Astrocyte (in vitro differentiated cells and primary cell): ENCODE data around the gene MUC21. TPM values are rescaled to one million over a fixed set of nuclear protein-coding genes. Genes with fewer than 3 reads are reported as not detected.
"Not testable (repeated sequence)": the region's sequence is repeated elsewhere in the genome, so short reads cannot be mapped to it uniquely, and the experiment has no call there.

Experiments
- DNase-seq: peaks from one replicate; pipeline ENCODE4 v3.0.0-alpha.2; 2010; ENCODE audit warnings: low read depth
- FAIRE-seq: peaks from 2 replicates; lab custom pipeline; 2011; peaks lifted over from hg19 to GRCh38; lab: Jason Lieb, UNC
- H2AFZ ChIP-seq: 2 replicates; pipeline ENCODE4 v1.6.0; 2012; ENCODE audit warnings: low read depth, low read length, inconsistent platforms
- H3K27ac ChIP-seq: 2 replicates; pipeline ENCODE4 v1.5.1; 2011; ENCODE audit warnings: low read depth, low read length, inconsistent platforms
- H3K27me3 ChIP-seq: 2 replicates; pipeline ENCODE4 v1.6.0; 2011; ENCODE audit warnings: low read length, inconsistent platforms; ENCODE audit not compliant: insufficient read depth
- H3K36me3 ChIP-seq: 2 replicates; pipeline ENCODE4 v1.5.1; 2011; ENCODE audit warnings: low read length, inconsistent platforms; ENCODE audit not compliant: insufficient read depth
- H3K4me1 ChIP-seq: 2 replicates; pipeline ENCODE4 v1.5.1; 2011; ENCODE audit warnings: low read length, inconsistent platforms; ENCODE audit not compliant: insufficient read depth
- H3K4me2 ChIP-seq: 2 replicates; pipeline ENCODE4 v1.6.0; 2012; ENCODE audit warnings: low read length, inconsistent platforms
- H3K4me3 ChIP-seq: 2 replicates; pipeline ENCODE4 v1.5.1; 2011; ENCODE audit warnings: low read depth, mild to moderate bottlenecking, low read length, inconsistent platforms; ENCODE audit not compliant: insufficient read depth
- H3K79me2 ChIP-seq: 2 replicates; pipeline ENCODE4 v1.6.0; 2012; ENCODE audit warnings: mild to moderate bottlenecking, low read length, inconsistent platforms; ENCODE audit not compliant: insufficient read depth
- H3K9ac ChIP-seq: 2 replicates; pipeline ENCODE4 v1.6.0; 2012; ENCODE audit warnings: mild to moderate bottlenecking, low read length, inconsistent platforms
- H3K9me3 ChIP-seq: 2 replicates; pipeline ENCODE4 v1.5.1; 2012; ENCODE audit warnings: low read depth, mild to moderate bottlenecking, low read length, inconsistent platforms; ENCODE audit not compliant: insufficient read depth
- H4K20me1 ChIP-seq: 2 replicates; pipeline ENCODE4 v1.6.0; 2012; ENCODE audit warnings: low read length, inconsistent platforms; ENCODE audit not compliant: insufficient read depth
- H3K27ac Mint-ChIP-seq: one replicate; pipeline ENCODE4 v1.8.0; 2021; ENCODE audit warnings: mild to moderate bottlenecking, mixed read lengths; ENCODE audit not compliant: unreplicated experiment
- H3K27me3 Mint-ChIP-seq: one replicate; pipeline ENCODE4 v1.8.0; 2021; ENCODE audit warnings: low read depth, mixed read lengths; ENCODE audit not compliant: unreplicated experiment
- H3K36me3 Mint-ChIP-seq: one replicate; pipeline ENCODE4 v1.8.0; 2021; ENCODE audit warnings: low read depth, mixed read lengths; ENCODE audit not compliant: unreplicated experiment
- H3K4me1 Mint-ChIP-seq: one replicate; pipeline ENCODE4 v1.8.0; 2021; ENCODE audit warnings: low read depth, mixed read lengths; ENCODE audit not compliant: unreplicated experiment
- H3K4me3 Mint-ChIP-seq: one replicate; pipeline ENCODE4 v1.8.0; 2021; ENCODE audit warnings: mild to moderate bottlenecking, moderate library complexity, mixed read lengths; ENCODE audit not compliant: unreplicated experiment
- H3K9me3 Mint-ChIP-seq: one replicate; pipeline ENCODE4 v1.8.0; 2021; ENCODE audit warnings: mild to moderate bottlenecking, mixed read lengths; ENCODE audit not compliant: unreplicated experiment
- CTCF ChIP-seq: IDR thresholded peaks from 2 replicates; pipeline ENCODE4 v1.5.1; 2011; ENCODE audit warnings: low read depth, mild to moderate bottlenecking, inconsistent platforms, low read length, moderate library complexity; ENCODE audit not compliant: insufficient read depth
- EZH2 ChIP-seq: IDR thresholded peaks from 2 replicates; pipeline ENCODE4 v1.6.1; 2012; ENCODE audit warnings: mild to moderate bottlenecking, low read length, inconsistent platforms; ENCODE audit not compliant: insufficient read depth
- total RNA-seq: library from RNA; stranded (reverse); gene quantifications from 2 replicates; pipeline ENCODE4 v1.2.1, GENCODE V29; 2021

MUC21 gene
- total RNA-seq, 1 donor from 2014 or later, result not detected

DNA sequence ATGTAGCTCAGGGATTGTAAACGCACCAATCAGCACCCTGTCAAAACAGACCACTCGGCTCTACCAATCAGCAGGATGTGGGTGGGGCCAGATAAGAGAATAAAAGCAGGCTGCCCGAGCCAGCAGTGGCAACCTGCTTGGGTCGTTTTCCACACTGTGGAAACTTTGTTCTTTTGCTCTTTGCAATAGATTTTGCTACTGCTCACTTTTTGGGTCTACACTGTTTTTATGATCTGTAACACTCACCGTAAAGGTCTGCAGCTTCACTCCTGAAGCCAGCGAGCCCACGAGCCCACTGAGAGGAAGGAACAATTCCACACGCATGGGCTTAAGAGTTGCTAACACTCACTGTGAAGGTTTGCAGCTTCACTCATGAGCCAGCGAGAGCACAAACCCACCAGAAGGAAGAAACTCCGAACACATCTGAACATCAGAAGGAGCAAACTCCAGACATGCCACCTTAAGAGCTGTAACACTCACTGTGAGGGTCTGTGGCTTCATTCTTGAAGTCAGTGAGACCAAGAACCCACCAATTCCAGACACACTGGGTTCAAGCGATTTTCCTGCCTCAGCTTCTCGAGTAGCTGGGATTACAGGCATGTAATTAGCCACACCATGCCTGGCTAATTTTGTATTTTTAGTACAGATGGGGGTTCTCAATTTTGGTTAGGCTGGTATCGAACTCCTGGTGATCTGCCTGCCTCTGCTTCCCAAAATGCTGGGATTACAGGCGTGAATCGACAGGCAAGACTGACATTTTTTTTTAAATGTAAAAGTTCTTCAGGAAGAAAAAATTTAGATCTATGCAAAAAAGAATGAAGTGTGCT lies 38.4 kb downstream of the MUC21 start:
- not testable (repeated sequence) for H3K9ac ChIP-seq, H3K36me3 ChIP-seq, DNase-seq, H3K79me2 ChIP-seq, FAIRE-seq, H3K4me3 Mint-ChIP-seq, H3K9me3 ChIP-seq, H3K4me1 ChIP-seq, H4K20me1 ChIP-seq, H3K4me2 ChIP-seq, H3K4me1 Mint-ChIP-seq, H2AFZ ChIP-seq, H3K27ac Mint-ChIP-seq, H3K27me3 ChIP-seq, H3K27ac ChIP-seq, H3K4me3 ChIP-seq, H3K9me3 Mint-ChIP-seq, H3K36me3 Mint-ChIP-seq
- peaks cover 24% of the 10 kb centered on the region for H3K27me3 Mint-ChIP-seq

DNA sequence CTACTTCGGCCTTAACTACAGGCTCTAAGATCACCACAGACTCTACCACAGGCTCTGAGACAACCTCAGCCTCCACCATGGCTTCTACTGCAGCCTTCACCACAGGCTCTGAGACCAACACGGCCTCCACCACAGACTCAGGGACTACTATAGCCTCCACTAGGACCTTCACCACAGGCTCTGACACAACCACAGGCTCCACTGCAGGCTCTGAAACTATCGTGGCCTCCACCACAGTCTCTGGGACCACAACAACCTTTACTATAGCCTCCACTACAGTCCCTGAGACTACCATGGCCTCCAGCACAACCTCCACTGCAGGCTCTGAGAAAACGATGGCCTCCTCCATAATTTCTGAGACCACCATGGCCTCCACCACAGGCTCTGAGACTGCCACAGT lies 42.1 kb downstream of the MUC21 start:
- H3K27me3 Mint-ChIP-seq, result peaks cover 38% of the 10 kb centered on the region
- no peak overlapping the region for H3K4me3 Mint-ChIP-seq
- no peaks in the 10 kb centered on the region for H3K9me3 ChIP-seq
- TF ChIP-seq EZH2, result no peak
- TF ChIP-seq CTCF, result no peak
- H3K79me2 ChIP-seq, result no peaks in the 10 kb centered on the region
- no peak overlapping the region for H3K9ac ChIP-seq
- H3K27ac ChIP-seq, result no peak overlapping the region
- no peak overlapping the region for H3K4me2 ChIP-seq
- no peak overlapping the region for H2AFZ ChIP-seq
- no peak overlapping the region for H3K4me3 ChIP-seq
- H3K27ac Mint-ChIP-seq, result no peak overlapping the region
- H3K4me1 ChIP-seq, result no peaks in the 10 kb centered on the region
- peaks cover 3% of the 10 kb centered on the region for H3K27me3 ChIP-seq
- no peaks in the 10 kb centered on the region for H3K36me3 Mint-ChIP-seq
- H4K20me1 ChIP-seq, result no peaks in the 10 kb centered on the region
- H3K9me3 Mint-ChIP-seq, result peaks cover 12% of the 10 kb centered on the region
- H3K36me3 ChIP-seq, result no peaks in the 10 kb centered on the region
- FAIRE-seq (no peak), DNase-seq (no peak)
- H3K4me1 Mint-ChIP-seq, result no peaks in the 10 kb centered on the region

DNA sequence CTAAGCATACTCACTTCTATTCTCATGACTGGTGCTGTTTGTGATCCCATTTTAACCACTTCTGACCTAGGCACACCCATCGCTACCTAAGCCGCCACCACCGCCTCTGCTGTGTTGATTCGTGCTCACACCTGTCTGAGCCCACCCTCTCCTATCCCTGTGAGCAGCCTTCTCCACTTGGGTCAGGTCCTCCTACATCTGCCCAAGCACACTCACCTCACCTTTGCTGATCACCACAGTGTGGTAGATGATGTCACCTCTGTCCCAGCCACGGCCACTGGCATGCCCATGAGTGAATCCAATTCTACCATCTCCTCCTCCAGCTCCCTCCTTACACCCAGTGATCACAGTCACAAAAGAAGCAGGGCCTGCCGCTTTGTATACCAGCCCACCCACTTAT lies 47.6 kb downstream of the MUC21 start:
- no peaks in the 10 kb centered on the region for H3K79me2 ChIP-seq
- H3K36me3 Mint-ChIP-seq, result no peaks in the 10 kb centered on the region
- DNase-seq (no peak), FAIRE-seq (no peak)
- H3K27ac ChIP-seq, result no peak overlapping the region
- no peaks in the 10 kb centered on the region for H3K9me3 ChIP-seq
- H3K4me3 Mint-ChIP-seq, result no peak overlapping the region
- no peak overlapping the region for H3K27ac Mint-ChIP-seq
- no peak overlapping the region for H3K4me2 ChIP-seq
- TF ChIP-seq CTCF (no peak), EZH2 (no peak)
- H3K36me3 ChIP-seq, result no peaks in the 10 kb centered on the region
- no peaks in the 10 kb centered on the region for H4K20me1 ChIP-seq
- no peak overlapping the region for H3K4me3 ChIP-seq
- H3K9ac ChIP-seq, result no peak overlapping the region
- peaks cover 39% of the 10 kb centered on the region for H3K27me3 Mint-ChIP-seq
- no peaks in the 10 kb centered on the region for H3K4me1 ChIP-seq
- peaks cover 10% of the 10 kb centered on the region for H3K9me3 Mint-ChIP-seq
- H2AFZ ChIP-seq, result no peak overlapping the region
- peaks cover 9% of the 10 kb centered on the region for H3K27me3 ChIP-seq
- H3K4me1 Mint-ChIP-seq, result no peaks in the 10 kb centered on the region
